Measurements from ENCODE around the gene GRIK3. TPM values are rescaled to one million over a fixed set of nuclear protein-coding genes. Genes with fewer than 3 reads are reported as not detected.

GRIK3 gene
- polyA plus RNA-seq, 2 of the 4 experiments (the other 2 are of a cell fraction), result not detected

GRCh38 chr1:37064039-37064438 lies 29.7 kb upstream of the GRIK3 start:
- WGBS (ENCODE audit: missing lambda C conversion rate), result 3% methylated on average over 4 of the region's 4 CpGs

DNA sequence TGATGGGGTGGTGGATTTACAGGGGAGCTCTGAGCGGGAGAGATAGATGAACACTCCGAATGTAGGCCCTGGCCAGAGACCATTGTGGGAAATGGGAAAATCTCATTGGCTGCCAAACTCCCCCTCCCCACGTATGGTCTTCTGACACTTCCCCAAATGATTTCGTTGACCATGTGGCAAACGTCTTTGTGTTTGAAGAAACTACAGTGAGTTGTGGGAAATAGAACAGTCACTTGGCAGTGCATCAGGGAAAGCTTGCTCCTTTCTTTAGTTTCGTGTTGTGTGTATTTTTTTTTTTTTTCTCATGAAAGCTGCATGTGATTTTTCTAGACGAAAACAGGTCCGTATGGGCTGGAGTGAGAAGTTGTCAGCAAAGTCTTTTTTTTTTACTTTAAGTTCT lies 25.0 kb upstream of the GRIK3 start:
- no peak overlapping the region for H3K4me3 ChIP-seq
- H3K27ac ChIP-seq, result no peak overlapping the region
- WGBS (ENCODE audit: missing lambda C conversion rate), result 19% methylated on average over 8 of the region's 8 CpGs
- no peak overlapping the region for H3K4me2 ChIP-seq
- TF ChIP-seq POLR2AphosphoS2 (conservative IDR thresholded peaks at IDR 0.05; ENCODE audit: low read length) (no peak), HEYL (CRISPR knock-in tag; IDR thresholded peaks at IDR 0.05) (no peak), HOXB5 (CRISPR knock-in tag; IDR thresholded peaks at IDR 0.05) (no peak), NPAS2 (CRISPR knock-in tag; IDR thresholded peaks at IDR 0.05; ENCODE audit: borderline replicate concordance) (no peak), ZFP36 (IDR thresholded peaks at IDR 0.05; ENCODE audit: borderline replicate concordance, partially characterized antibody) (no peak), NR3C1 (IDR thresholded peaks at IDR 0.05) (no peak), BCL3 (IDR thresholded peaks at IDR 0.05) (no peak), CBX2 (IDR thresholded peaks at IDR 0.05; ENCODE audit: borderline replicate concordance, low read depth) (no peak), CEBPB (IDR thresholded peaks at IDR 0.05) (no peak), RAD21 (conservative IDR thresholded peaks at IDR 0.05 in 1 of 2, IDR thresholded peaks at IDR 0.05 in 1 of 2) (no peak), RARB (CRISPR knock-in tag; IDR thresholded peaks at IDR 0.05) (no peak)
- TF ChIP-seq, protein P1, sequence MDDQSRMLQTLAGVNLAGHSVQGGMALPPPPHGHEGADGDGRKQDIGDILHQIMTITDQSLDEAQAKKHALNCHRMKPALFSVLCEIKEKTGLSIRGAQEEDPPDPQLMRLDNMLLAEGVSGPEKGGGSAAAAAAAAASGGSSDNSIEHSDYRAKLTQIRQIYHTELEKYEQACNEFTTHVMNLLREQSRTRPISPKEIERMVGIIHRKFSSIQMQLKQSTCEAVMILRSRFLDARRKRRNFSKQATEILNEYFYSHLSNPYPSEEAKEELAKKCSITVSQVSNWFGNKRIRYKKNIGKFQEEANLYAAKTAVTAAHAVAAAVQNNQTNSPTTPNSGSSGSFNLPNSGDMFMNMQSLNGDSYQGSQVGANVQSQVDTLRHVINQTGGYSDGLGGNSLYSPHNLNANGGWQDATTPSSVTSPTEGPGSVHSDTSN (IDR thresholded peaks at IDR 0.05), result no peak
- H3K9me3 ChIP-seq, result no peaks in the 10 kb centered on the region
- DNase-seq (ENCODE audit: low read depth in 1 of 2, low spot score in 1 of 2) (no peak), ATAC-seq (no peak), FAIRE-seq (no peak)
- ChIA-PET POLR2A (no interaction called here), CTCF (no interaction called here)
- H3K4me1 ChIP-seq, result no peaks in the 10 kb centered on the region

More at GRCh38 chr1:37064039-37064438, 29.7 kb upstream of the GRIK3 start:
- Histone ChIP-seq H3K4me1 (no peaks in the 10 kb centered on the region), H3K9me3 (no peaks in the 10 kb centered on the region), H3K27ac (no peak overlapping the region), H3K4me2 (no peak overlapping the region), H3K4me3 (no peak overlapping the region)
- TF ChIP-seq ZNF302 (CRISPR knock-in tag; IDR thresholded peaks at IDR 0.05), result no peak
- TF ChIP-seq HDAC2 (IDR thresholded peaks at IDR 0.05), result no peak
- no peak for TF ChIP-seq CTCF (IDR thresholded peaks at IDR 0.05)
- TF ChIP-seq NR3C1 (IDR thresholded peaks at IDR 0.05), result no peak
- POLR2A ChIA-PET, result no interaction called here
- ATAC-seq, result no peak
- DNase-seq (ENCODE audit: low read depth in 1 of 2, low spot score in 1 of 2), result no peak
- CTCF ChIA-PET, result no interaction called here
- no peak for FAIRE-seq

DNA sequence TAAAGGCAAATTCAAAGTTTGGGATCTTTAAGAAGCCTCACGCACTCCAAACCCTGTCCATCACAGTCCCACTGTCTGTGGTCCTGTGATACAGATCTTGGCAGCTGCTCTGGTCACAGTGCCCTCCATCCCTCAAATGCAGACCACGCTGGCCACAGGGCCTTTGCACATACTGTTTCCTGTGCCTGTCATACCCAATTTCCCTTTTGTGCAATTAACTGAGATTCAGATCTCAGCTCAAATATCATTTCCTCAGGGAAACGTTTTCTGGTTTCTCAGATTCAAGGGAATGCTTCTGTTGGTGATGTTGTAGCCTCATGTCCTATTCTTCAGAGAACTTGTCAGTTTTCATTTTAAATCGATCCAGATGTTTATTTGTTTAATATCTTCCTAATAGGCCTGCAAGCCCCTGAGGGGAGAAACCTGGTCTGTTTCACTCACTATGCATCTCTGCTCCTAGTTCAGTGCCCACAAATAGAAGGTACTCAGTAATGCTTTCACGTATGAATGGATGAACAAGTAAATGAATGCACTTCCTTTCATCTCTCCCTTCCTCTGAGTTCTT lies 24.2 kb upstream of the GRIK3 start:
- no peak overlapping the region for H3K27ac ChIP-seq
- CTCF ChIA-PET, result interaction anchor here (0.7 kb wide), 1 partner anchor 497 kb away, joined by 5 read pairs; no protein-coding TSS in a partner anchor
- no peak overlapping the region for H3K4me3 ChIP-seq
- no peaks in the 10 kb centered on the region for H3K9me3 ChIP-seq
- ATAC-seq, result no peak
- FAIRE-seq, result no peak
- no peak for DNase-seq (ENCODE audit: low read depth in 1 of 2, low spot score in 1 of 2)
- H3K4me1 ChIP-seq, result no peaks in the 10 kb centered on the region
- POLR2A ChIA-PET, result no interaction called here
- 25% methylated on average over 5 of the region's 5 CpGs for WGBS (ENCODE audit: missing lambda C conversion rate)
- no peak for TF ChIP-seq HOXA7 (CRISPR knock-in tag; IDR thresholded peaks at IDR 0.05)
- TF ChIP-seq CHD2 (IDR thresholded peaks at IDR 0.05; ENCODE audit: low read length, partially characterized antibody), result no peak
- TF ChIP-seq, protein P2, sequence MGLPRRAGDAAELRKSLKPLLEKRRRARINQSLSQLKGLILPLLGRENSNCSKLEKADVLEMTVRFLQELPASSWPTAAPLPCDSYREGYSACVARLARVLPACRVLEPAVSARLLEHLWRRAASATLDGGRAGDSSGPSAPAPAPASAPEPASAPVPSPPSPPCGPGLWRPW (IDR thresholded peaks at IDR 0.05), result no peak
- no peak for TF ChIP-seq ZSCAN20 (CRISPR knock-in tag; IDR thresholded peaks at IDR 0.05)
- TF ChIP-seq CBX8 (IDR thresholded peaks at IDR 0.05), result no peak
- TF ChIP-seq CBX2 (IDR thresholded peaks at IDR 0.05; ENCODE audit: borderline replicate concordance, low read depth), result no peak
- TF ChIP-seq NPAS2 (CRISPR knock-in tag; IDR thresholded peaks at IDR 0.05; ENCODE audit: borderline replicate concordance), result no peak
- no peak for TF ChIP-seq EHMT2 (IDR thresholded peaks at IDR 0.05; ENCODE audit: low read depth)
- H3K4me2 ChIP-seq, result no peak overlapping the region
